Rectal smooth muscle tissue (tissue), 1 donor: ENCODE measurements around the gene ITGB5.
A peak's percentile ranks its signal among the peaks of the same experiment; 100 is the strongest.

Source experiments
- H3K27ac ChIP-seq: one replicate; pipeline ENCODE4 v1.7.0; 2013; ENCODE audit warnings: low read depth, low read length, inconsistent platforms
- H3K27me3 ChIP-seq: one replicate; pipeline ENCODE4 v1.7.0; 2013; ENCODE audit warnings: low read length; ENCODE audit not compliant: control insufficient read depth, insufficient read depth
- H3K36me3 ChIP-seq: one replicate; pipeline ENCODE4 v1.7.0; 2013; ENCODE audit warnings: low read length; ENCODE audit not compliant: control insufficient read depth, insufficient read depth
- H3K4me1 ChIP-seq: one replicate; pipeline ENCODE4 v1.7.0; 2013; ENCODE audit warnings: low read length; ENCODE audit not compliant: control insufficient read depth, insufficient read depth
- H3K4me3 ChIP-seq: one replicate; pipeline ENCODE4 v1.7.0; 2013; ENCODE audit warnings: low read length
- H3K9ac ChIP-seq: one replicate; pipeline ENCODE4 v1.7.0; 2013; ENCODE audit warnings: low read length

ITGB5 gene

DNA sequence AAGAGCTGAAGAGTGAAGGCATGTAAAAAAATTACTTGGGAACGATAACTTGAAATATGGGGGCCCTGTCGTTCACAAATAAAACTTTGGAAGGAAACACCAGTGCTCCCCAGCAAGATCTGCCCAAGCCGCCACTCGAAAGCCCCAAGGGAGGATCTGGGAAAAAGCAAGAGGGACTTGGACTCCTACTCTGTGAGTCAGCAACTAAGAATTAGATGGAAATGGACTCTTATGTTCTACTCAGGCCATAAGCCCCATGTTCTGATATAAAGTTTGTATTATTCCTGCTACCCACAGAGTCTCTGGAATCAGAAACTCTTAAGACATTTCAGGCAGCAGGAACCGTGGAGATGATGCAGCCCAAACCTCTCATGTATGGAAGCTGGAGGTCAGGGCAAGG, 75.7 kb downstream of the ITGB5 start:
- H3K4me1 ChIP-seq = peaks cover 20% of the 10 kb centered on the region
- no peak overlapping the region for H3K9ac ChIP-seq
- no peak overlapping the region for H3K4me3 ChIP-seq
- H3K27ac ChIP-seq = peak overlapping the region; percentile 16
- H3K27me3 ChIP-seq = no peaks in the 10 kb centered on the region
- peaks cover 3% of the 10 kb centered on the region for H3K36me3 ChIP-seq

DNA sequence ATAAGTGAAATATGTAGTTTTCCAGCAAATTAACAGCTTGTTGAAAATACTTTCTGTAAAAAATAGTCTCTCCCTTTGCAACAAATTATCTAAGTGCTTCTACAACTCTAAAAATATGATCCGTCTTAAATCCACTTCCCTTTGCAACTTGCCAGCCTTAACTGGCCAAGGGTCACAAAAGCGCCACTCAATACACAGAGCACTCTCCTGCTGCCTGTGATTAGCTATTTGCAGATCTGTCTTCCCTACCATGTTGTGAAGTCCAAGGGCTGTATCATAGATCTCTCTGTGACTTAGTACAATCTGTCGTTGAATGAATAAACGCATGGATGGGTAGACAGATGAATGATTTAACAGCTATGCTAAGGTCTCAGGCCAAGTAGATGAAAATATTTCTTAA, 76.2 kb downstream of the ITGB5 start:
- Histone ChIP-seq H3K9ac (no peak overlapping the region), H3K4me1 (peaks cover 20% of the 10 kb centered on the region), H3K27ac (no peak overlapping the region), H3K4me3 (no peak overlapping the region), H3K27me3 (no peaks in the 10 kb centered on the region), H3K36me3 (no peaks in the 10 kb centered on the region)

DNA sequence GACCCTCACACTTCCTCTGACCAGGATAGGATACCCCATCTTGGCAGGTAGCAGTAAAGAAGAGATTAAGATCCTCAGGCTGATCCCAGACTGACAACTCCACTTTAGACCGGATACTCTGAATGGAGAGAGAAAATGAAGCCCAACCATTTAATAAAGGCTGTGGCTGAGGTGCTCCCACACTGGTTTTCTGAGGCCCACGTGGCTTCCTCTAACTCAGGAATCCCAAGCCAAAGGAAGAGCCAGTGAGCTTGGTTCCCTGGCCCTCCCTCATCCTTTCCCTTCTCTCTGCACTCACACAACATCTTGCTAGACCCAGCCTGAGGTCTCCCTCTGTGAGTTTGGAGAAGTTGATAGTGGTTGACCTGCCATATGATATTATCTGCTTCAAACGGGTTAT, 78.1 kb downstream of the ITGB5 start:
- Histone ChIP-seq H3K27ac (no peak overlapping the region), H3K27me3 (no peaks in the 10 kb centered on the region), H3K4me3 (no peak overlapping the region), H3K4me1 (peaks cover 20% of the 10 kb centered on the region), H3K9ac (no peak overlapping the region), H3K36me3 (no peaks in the 10 kb centered on the region)

DNA sequence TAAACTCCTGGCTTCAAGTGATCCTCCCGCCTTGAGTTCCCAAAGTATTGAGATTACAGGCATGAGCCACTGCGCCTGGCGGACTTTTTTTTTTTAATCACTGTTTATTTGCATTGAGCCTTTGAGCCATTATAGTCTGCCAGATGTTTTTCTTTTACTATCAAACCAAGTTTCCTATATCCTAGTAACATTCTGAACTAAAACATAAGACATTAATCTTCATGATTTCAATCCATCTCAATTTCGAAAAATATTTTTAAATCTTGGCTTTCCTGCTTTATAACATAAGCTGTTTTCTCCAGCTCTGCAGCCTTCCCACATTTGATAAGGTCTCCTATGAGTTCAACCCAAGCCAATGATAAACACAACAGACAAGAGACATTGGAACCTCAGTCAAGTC, 81.5 kb downstream of the ITGB5 start:
- peaks cover 7% of the 10 kb centered on the region for H3K4me1 ChIP-seq
- H3K27me3 ChIP-seq = no peaks in the 10 kb centered on the region
- H3K27ac ChIP-seq = no peak overlapping the region
- H3K9ac ChIP-seq = no peak overlapping the region
- no peaks in the 10 kb centered on the region for H3K36me3 ChIP-seq
- H3K4me3 ChIP-seq = no peak overlapping the region

DNA sequence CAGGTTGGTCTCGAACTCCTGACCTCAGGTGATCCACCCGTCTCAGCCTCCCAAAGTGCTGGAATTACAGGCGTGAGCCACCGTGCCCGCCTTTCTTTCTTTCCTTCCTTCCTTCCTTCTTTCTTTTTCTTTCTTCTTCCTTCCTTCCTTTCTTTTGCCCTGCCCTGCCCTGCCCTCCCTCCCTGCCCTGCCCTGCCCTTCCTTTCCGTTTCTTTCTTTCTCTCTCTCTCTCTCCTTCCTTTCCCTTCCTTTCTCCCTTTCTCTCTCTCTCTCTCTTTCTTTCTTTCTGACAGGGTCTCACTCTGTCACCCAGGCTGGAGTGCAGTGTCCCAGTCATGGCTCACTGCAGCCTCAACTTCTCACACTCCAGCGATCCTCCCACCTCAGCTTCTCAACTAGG, 82.3 kb downstream of the ITGB5 start:
- no peaks in the 10 kb centered on the region for H3K27me3 ChIP-seq

DNA sequence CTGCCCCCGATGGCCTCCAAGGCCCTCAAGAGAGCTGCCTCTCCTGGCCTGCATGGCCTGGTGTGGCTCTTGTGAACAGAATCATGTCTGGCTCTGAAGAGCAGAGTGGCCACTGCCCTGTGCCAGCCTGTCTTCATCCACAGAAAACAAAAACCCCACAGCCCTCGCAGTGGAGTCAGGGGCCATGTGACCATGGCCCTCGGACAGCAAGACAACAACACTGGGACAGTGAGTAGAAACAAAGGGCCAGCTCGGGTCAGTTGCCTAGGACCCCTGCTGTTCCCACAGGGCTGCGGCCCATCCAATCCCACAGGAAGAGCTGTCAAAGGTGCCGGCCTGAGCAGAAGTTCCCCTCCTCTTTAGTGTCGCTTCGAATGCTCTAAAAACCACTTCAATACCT, 84.5 kb downstream of the ITGB5 start:
- no peak overlapping the region for H3K9ac ChIP-seq

More for the DNA sequence above, 82.3 kb downstream of the ITGB5 start:
- H3K4me3 ChIP-seq = no peak overlapping the region
- no peaks in the 10 kb centered on the region for H3K36me3 ChIP-seq
- peaks cover 13% of the 10 kb centered on the region for H3K4me1 ChIP-seq
- no peak overlapping the region for H3K27ac ChIP-seq
- H3K9ac ChIP-seq = no peak overlapping the region

DNA sequence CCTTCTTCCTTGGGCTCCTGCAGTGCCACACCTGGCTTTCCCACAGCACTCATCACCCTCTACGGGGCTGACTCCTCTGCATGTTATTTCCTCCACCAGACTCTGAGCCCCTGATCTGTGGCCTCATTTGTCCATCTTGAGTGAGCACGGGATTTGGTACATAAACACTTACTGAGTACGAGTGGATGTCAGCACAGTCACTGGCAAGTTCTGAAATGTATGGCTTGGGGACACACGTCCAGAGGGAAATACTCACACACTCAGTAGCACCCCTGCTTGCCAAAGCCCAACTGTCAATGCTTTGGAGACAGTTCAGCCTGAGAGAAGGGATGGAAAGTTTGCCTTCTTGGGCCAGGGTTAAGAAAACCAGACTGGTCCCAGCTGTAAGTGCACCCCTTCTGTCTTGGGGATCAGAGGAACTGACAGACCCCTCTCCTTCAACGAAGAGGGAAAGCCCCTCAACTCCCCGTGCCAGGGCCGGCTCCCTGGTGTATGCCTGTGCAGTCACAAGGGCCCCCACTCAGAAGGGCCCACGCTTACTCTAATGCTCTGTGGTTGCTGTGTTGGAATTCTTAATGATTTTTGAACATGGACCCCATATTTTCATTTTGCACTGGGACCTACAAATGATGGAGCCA, 85.0 kb downstream of the ITGB5 start:
- Histone ChIP-seq H3K4me3 (no peak overlapping the region), H3K27me3 (no peaks in the 10 kb centered on the region), H3K4me1 (peaks cover 13% of the 10 kb centered on the region), H3K36me3 (no peaks in the 10 kb centered on the region), H3K27ac (no peak overlapping the region), H3K9ac (no peak overlapping the region)

More for the DNA sequence above, 84.5 kb downstream of the ITGB5 start:
- no peak overlapping the region for H3K4me3 ChIP-seq
- H3K27me3 ChIP-seq = no peaks in the 10 kb centered on the region
- peaks cover 13% of the 10 kb centered on the region for H3K4me1 ChIP-seq
- no peaks in the 10 kb centered on the region for H3K36me3 ChIP-seq
- no peak overlapping the region for H3K27ac ChIP-seq

DNA sequence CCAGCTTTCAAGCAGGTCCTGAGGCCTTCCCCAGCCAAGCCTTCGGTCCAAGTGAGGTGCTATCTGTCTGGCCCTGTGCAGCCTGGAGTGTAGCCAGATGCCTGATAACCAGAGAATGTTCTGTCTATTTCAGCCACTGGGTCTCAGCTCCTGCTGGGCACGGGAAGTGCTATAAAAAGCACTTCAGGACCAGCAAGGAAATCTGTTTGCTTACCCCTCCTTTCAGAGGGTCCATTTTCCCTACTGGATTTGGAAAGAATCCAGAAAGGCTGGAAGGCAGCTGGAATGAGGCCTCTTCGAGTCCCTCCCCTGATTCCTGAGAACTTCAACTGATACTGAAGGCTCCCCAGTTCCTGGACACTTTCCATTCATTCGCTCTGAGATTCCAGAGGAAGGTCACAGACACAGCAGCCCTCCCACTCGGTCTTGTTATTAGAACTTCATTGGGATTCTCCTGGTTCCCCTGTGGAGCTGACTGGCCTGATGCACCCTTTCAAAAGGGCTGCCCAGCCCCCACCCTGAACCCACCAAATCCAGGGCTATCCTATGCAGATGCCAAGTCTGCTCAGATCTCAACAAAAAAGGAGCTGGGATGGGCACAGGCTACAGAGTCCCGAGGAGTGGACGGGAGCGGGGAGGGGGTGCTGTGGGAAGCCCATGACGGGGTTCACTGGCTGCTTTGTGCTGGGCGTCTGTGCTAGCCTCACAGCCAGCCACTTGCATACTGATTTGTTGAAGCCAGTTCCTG, 86.5 kb downstream of the ITGB5 start:
- Histone ChIP-seq H3K36me3 (peaks cover 4% of the 10 kb centered on the region), H3K27ac (peak overlapping the region; percentile 37), H3K27me3 (no peaks in the 10 kb centered on the region), H3K4me3 (no peak overlapping the region), H3K4me1 (peaks cover 13% of the 10 kb centered on the region), H3K9ac (no peak overlapping the region)

DNA sequence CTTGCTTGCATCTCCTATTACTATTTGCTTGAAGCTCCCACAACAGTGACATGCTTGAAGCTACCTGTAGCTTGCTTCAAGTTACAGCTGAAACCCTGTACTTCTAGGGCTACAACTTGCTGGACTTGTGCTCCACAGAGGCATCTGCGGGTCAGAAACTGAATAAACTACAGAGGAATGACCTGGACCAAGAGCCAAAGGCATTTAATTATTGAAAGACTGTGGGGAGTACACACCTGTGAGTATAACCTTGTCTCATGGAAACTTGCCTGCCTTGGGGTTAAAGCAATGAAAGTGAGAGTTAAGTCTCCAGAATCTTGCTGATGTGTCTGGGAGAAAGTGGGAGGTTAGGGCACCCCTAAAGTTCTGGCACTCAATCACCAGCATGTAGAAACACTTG, 87.1 kb downstream of the ITGB5 start:
- H3K9ac ChIP-seq = no peak overlapping the region
- no peaks in the 10 kb centered on the region for H3K27me3 ChIP-seq
- H3K4me1 ChIP-seq = peaks cover 13% of the 10 kb centered on the region
- H3K27ac ChIP-seq = no peak overlapping the region
- H3K36me3 ChIP-seq = peaks cover 4% of the 10 kb centered on the region
- H3K4me3 ChIP-seq = no peak overlapping the region

DNA sequence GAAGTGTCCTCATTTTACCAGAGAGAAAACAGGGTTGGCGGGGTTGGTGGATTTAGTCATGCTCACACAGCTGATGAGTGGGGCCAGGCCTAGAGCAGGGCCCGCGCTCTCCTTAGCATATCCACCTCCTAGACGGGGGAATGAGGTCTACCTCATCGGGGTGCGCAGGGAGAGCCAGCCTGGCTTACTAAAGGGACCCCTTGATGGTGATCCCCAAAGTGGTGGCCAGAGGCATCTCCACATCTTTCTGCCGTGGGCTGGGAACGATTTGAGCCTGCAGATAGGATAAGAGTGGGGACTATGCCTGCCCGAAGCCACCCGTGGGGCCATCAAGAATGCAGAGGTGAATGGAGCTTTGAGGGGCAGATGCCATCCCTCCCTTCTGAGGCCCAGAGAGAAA, 87.5 kb downstream of the ITGB5 start:
- Histone ChIP-seq H3K4me3 (no peak overlapping the region), H3K9ac (no peak overlapping the region), H3K4me1 (peaks cover 13% of the 10 kb centered on the region), H3K36me3 (peaks cover 6% of the 10 kb centered on the region), H3K27me3 (no peaks in the 10 kb centered on the region), H3K27ac (no peak overlapping the region)

DNA sequence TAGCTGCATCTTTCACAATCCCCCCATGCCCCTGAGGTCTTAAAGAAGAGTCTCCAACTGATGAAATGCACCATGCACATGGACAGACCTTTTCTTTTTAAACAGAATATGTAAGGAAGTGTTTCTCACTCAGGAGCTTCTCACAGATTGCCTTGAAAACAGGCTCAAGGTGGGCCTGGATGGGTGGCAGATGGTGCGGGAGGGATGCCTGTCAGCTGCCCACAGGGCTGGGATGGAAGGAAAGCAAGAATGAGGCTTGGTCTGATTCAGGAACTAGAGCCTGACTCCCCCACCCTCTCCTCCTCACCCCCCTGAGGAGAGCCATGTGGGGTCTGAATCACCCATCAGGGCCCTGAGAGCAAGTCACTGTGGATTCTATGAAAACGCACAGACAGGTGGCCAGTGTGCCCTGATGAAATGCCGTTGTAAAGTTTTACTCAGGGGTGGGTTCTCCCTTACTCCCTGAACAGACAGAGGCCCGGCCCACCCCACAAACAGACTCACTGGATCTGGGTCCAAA, 89.7 kb downstream of the ITGB5 start:
- no peak overlapping the region for H3K9ac ChIP-seq
- no peak overlapping the region for H3K27ac ChIP-seq

DNA sequence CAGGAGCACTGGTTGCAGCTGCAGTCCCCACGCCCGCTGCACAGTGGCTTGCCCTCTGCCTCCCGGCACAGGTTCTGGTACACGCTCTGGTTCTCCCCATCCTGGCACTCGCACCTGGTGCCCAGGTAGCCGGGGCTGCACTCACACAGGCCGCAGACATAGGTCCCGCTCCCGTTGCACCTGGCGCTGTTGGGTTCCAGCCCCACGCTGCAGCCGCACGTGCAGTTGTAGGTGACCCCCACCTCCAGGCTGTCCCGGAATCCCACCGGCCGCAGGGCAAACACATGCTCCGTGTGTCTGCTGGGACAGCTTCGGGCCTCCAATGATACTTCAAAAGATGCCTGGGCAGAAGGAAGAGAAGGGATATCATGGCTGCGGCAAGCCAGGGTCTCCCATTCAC, 90.7 kb downstream of the ITGB5 start:
- H3K4me3 ChIP-seq = no peak overlapping the region
- H3K9ac ChIP-seq = no peak overlapping the region
- peaks cover 18% of the 10 kb centered on the region for H3K4me1 ChIP-seq
- no peaks in the 10 kb centered on the region for H3K27me3 ChIP-seq
- no peak overlapping the region for H3K27ac ChIP-seq
- peaks cover 11% of the 10 kb centered on the region for H3K36me3 ChIP-seq

More for the DNA sequence above, 89.7 kb downstream of the ITGB5 start:
- Histone ChIP-seq H3K36me3 (peaks cover 11% of the 10 kb centered on the region), H3K27me3 (no peaks in the 10 kb centered on the region), H3K4me3 (no peak overlapping the region), H3K4me1 (peaks cover 13% of the 10 kb centered on the region)
